Naive thymus-derived CD4-positive, alpha-beta T cell (primary cell): ENCODE data around the gene SLIT3. TPM values are rescaled to one million over a fixed set of nuclear protein-coding genes. Genes with fewer than 3 reads are reported as not detected.

Source experiments
- ATAC-seq: fragments of 150-1000 bp; cut with Tn5 transposase; 2 replicates; pipeline ENCODE4 v1.10.0; 2021; ENCODE audit warnings: mild to moderate bottlenecking, moderate library complexity
- CTCF ChIA-PET: fragments of 350-600 bp; sonication (Branson Sonifier 250); formaldehyde crosslinking; loops from one replicate; lab custom pipeline; 2021; ENCODE audit warnings: antibody characterized with exemption; lab: Charles Lee
- POLR2A ChIA-PET: fragments of 350-600 bp; sonication (Branson Sonifier 250); formaldehyde crosslinking; loops from one replicate; lab custom pipeline; 2021; ENCODE audit warnings: antibody characterized with exemption, inconsistent platforms; lab: Charles Lee
- DNase-seq, 9 donors: peaks; one replicate each; pipeline versions ENCODE4 v3.0.0 to v3.0.0-alpha.2; 2020 to 2022; ENCODE audit warnings: mixed read lengths in 1 of 9
- H3K27ac ChIP-seq: one replicate; pipeline ENCODE4 v1.7.0; 2013; ENCODE audit warnings: mild to moderate bottlenecking, low read depth, low read length, moderate library complexity
- H3K27me3 ChIP-seq, 2 donors: one replicate each; pipeline ENCODE4 v1.7.0; 2013; ENCODE audit warnings: low read length in 2 of 2, mild to moderate bottlenecking in 2 of 2, moderate library complexity in 2 of 2; ENCODE audit not compliant: control insufficient read depth in 2 of 2, insufficient read depth in 2 of 2
- H3K36me3 ChIP-seq, 3 experiments: 1 replicate in 2 of 3; 2 replicates in 1 of 3; pipeline ENCODE4 v1.7.0; 2013; ENCODE audit warnings: low read length in 3 of 3, mild to moderate bottlenecking in 3 of 3, moderate library complexity in 1 of 3; ENCODE audit not compliant: insufficient read depth in 3 of 3, control insufficient read depth in 2 of 3
- H3K4me1 ChIP-seq, 2 donors: one replicate each; pipeline ENCODE4 v1.7.0; 2013; ENCODE audit warnings: low read length in 2 of 2, mild to moderate bottlenecking in 2 of 2, moderate library complexity in 1 of 2; ENCODE audit not compliant: control insufficient read depth in 2 of 2, insufficient read depth in 2 of 2
- H3K4me3 ChIP-seq: 2 replicates; pipeline ENCODE4 v1.7.0; 2013; ENCODE audit warnings: mild to moderate bottlenecking, low read length
- H3K9me3 ChIP-seq, 3 experiments: 1 replicate in 2 of 3; 2 replicates in 1 of 3; pipeline ENCODE4 v1.7.0; 2013; ENCODE audit warnings: low read length in 3 of 3; ENCODE audit not compliant: control insufficient read depth in 2 of 3
- H3K27ac Mint-ChIP-seq, 9 donors: one replicate each; pipeline ENCODE4 v1.8.0; 2020 to 2022; ENCODE audit warnings: mixed read lengths in 9 of 9, mild to moderate bottlenecking in 8 of 9, moderate library complexity in 5 of 9, inconsistent platforms in 2 of 9
- H3K27me3 Mint-ChIP-seq, 5 donors: one replicate each; pipeline ENCODE4 v1.8.0; 2021 to 2022; ENCODE audit warnings: mixed read lengths in 5 of 5, mild to moderate bottlenecking in 1 of 5
- H3K36me3 Mint-ChIP-seq, 5 donors: one replicate each; pipeline ENCODE4 v1.8.0; 2020 to 2022; ENCODE audit warnings: mixed read lengths in 5 of 5, mild to moderate bottlenecking in 3 of 5, inconsistent platforms in 1 of 5
- H3K4me1 Mint-ChIP-seq, 7 donors: one replicate each; pipeline ENCODE4 v1.8.0; 2020 to 2022; ENCODE audit warnings: mixed read lengths in 7 of 7, mild to moderate bottlenecking in 3 of 7, inconsistent platforms in 1 of 7
- H3K4me3 Mint-ChIP-seq, 10 donors: one replicate each; pipeline ENCODE4 v1.8.0; 2020 to 2022; ENCODE audit warnings: mild to moderate bottlenecking in 10 of 10, mixed read lengths in 10 of 10, moderate library complexity in 6 of 10, inconsistent platforms in 2 of 10
- H3K9me3 Mint-ChIP-seq, 11 donors: one replicate each; pipeline ENCODE4 v1.8.0; 2020 to 2022; ENCODE audit warnings: mixed read lengths in 11 of 11, mild to moderate bottlenecking in 4 of 11, inconsistent platforms in 1 of 11, moderate library complexity in 1 of 11
- intact Hi-C, 2 donors: fragments of 100-400 bp; cut with micrococcal nuclease; formaldehyde crosslinking; loops; one replicate each; pipeline ENCODE4 v1.15.1; 2023
- polyA plus RNA-seq, 2 donors: library from polyadenylated mRNA; unstranded; fragments of 300-500 nt; fragmentation: Illumina TruSeq; gene quantifications; one replicate each; pipeline ENCODE4 v1.2.3, GENCODE V29; 2021
- total RNA-seq, 6 experiments: library from RNA in 5 of 6; stranded (reverse) in 5 of 6; gene quantifications; 1 replicate in 5 of 6; 2 replicates in 1 of 6; pipeline ENCODE4 v1.2.3 and lab custom pipeline; 2021 to 2026

SLIT3 gene
- total and polyA plus RNA-seq, 7 experiments from 2014 or later: 0.34 TPM; not detected in 6

DNA sequence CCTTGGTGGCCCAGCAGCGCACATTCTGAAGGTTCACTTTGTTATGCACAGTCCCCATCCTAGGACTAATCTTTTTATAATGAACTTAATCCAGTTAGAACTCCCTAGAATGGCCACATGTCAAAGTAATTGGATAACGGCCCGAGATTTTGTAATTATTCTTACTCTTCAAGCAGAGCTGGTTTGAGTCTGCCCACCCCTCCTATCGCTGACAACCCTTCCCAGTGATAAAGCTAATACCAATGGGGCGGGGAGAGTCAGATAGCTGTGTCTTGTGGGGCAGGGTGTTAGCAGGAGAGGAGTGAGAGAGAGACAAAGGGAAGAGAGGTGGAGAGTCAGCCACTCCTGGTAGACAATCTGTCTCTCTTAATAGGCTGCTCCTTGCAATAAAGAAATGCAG is 356.9 kb downstream of the SLIT3 start:
- POLR2A ChIA-PET: no interaction called here
- H3K4me1 ChIP-seq: no peaks in the 10 kb centered on the region

DNA sequence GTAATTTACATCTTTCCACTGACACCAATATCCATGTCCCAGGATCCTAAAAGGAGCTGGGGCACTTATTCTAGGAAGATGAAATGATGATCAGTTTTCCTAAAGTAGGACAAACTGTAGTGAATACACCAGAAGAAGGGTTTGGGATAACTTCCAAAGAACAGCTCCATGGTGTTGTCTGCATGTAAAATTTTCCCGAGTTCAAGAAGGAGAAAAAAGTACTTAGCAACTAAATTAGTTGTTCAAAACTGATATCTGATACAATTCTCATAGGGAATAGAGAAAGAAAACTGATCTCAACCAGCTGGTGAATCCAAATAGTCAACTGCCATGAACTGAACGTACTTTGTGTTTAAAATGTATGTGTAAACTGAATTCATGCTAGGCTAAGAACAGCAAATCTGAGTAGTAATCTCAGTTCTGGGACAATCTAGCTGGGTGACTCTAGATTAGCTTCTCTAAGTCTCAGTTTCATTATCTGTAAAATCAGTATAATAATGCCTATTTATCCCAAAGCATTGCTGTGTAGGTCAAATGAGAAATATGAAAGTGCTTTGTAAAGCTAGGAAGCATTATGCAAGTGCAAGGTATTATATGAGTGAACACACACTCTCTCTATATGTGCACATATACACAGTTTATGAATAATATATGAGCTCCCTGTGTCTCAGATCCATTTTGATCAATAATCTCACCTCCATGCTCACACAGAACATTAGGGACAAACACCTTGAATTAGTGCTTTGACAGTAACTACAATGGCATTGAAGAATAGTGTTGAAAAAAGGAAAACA is 357.7 kb downstream of the SLIT3 start:
- H3K4me1 ChIP-seq: no peaks in the 10 kb centered on the region
- intact Hi-C loops: no loop called here
- Mint-ChIP-seq H3K4me3 (no peak overlapping the region), H3K36me3 (no peaks in the 10 kb centered on the region), H3K4me1 (peaks cover 0 to 1% (median 0%) of the 10 kb centered on the region in 7 donors), H3K27me3 (peaks cover 0 to 9% (median 0%) of the 10 kb centered on the region in 5 donors), H3K27ac (no peak overlapping the region), H3K9me3 (no peaks in the 10 kb centered on the region)
- ChIA-PET CTCF (interaction anchor here (0.5 kb wide), 1 partner anchor 91 kb away, joined by 3 read pairs; no protein-coding TSS in a partner anchor), POLR2A (no interaction called here)
- no peak for DNase-seq
- no peaks in the 10 kb centered on the region for H3K27me3 ChIP-seq
- H3K9me3 ChIP-seq: no peaks in the 10 kb centered on the region
- H3K36me3 ChIP-seq: no peaks in the 10 kb centered on the region
- H3K27ac ChIP-seq: no peak overlapping the region
- no peak for ATAC-seq
- H3K4me3 ChIP-seq: no peak overlapping the region

More for the DNA sequence above, 356.9 kb downstream of the SLIT3 start:
- intact Hi-C loops: no loop called here
- ATAC-seq (no peak), DNase-seq (no peak)
- Mint-ChIP-seq H3K27ac (no peak overlapping the region), H3K4me1 (peaks cover 0 to 1% (median 0%) of the 10 kb centered on the region in 7 donors), H3K36me3 (no peaks in the 10 kb centered on the region), H3K4me3 (no peak overlapping the region), H3K27me3 (peaks cover 0 to 7% (median 0%) of the 10 kb centered on the region in 5 donors), H3K9me3 (no peaks in the 10 kb centered on the region)
- no peak overlapping the region for H3K27ac ChIP-seq
- CTCF ChIA-PET: no interaction called here
- H3K27me3 ChIP-seq: no peaks in the 10 kb centered on the region
- H3K36me3 ChIP-seq: no peaks in the 10 kb centered on the region
- H3K9me3 ChIP-seq: no peaks in the 10 kb centered on the region
- H3K4me3 ChIP-seq: no peak overlapping the region

DNA sequence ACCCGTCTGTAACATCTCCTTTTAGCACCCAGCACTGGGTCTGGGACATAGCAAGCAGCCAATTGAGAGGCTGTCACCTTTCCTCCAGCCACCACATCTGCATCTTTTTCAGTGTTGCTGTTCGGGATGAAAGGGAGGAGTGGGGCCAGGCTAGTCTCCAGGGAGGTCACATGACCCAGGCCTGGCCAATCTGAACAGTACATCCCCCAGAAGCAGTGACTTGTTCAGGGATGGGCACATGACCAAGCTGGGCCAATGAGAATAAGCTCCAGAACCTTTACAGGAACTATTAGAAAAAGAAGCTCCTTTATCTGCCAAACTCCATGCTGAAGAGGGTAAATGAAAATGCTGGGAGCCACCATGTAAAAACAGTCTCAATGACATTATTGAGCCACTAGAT is 359.0 kb downstream of the SLIT3 start:
- no peak overlapping the region for H3K4me3 Mint-ChIP-seq
- POLR2A ChIA-PET: no interaction called here
- no peak overlapping the region for H3K4me3 ChIP-seq
- no peaks in the 10 kb centered on the region for H3K36me3 Mint-ChIP-seq
- no peaks in the 10 kb centered on the region for H3K4me1 ChIP-seq
- H3K27me3 ChIP-seq: no peaks in the 10 kb centered on the region
- DNase-seq (no peak), ATAC-seq (no peak)
- peaks cover 0 to 1% (median 0%) of the 10 kb centered on the region in 7 donors for H3K4me1 Mint-ChIP-seq
- H3K9me3 ChIP-seq: no peaks in the 10 kb centered on the region
- no peaks in the 10 kb centered on the region for H3K36me3 ChIP-seq
- no peak overlapping the region for H3K27ac Mint-ChIP-seq
- CTCF ChIA-PET: no interaction called here
- intact Hi-C loops: no loop called here
- no peak overlapping the region for H3K27ac ChIP-seq
- H3K27me3 Mint-ChIP-seq: peaks cover 0 to 9% (median 0%) of the 10 kb centered on the region in 5 donors
- H3K9me3 Mint-ChIP-seq: peaks cover 0 to under 1% (median 0%) of the 10 kb centered on the region in 11 donors

DNA sequence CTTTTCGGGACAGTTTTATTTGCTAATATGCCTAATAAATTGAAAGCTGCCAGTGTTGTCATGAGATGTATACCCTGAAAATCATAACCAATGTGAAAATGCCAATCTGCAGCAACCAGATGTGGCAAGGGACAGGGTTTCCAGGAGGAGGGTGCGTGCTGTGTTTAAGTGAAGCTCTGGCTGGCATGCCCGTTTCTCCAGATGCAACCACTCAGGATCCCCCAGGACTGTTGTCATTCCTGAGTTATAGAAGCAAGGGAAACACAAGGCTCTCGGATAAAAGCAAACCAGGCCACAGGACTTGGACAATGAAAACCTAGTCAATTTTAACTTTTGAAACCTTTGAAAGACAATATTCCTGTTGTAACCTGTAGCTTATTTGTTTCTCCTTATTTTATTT is 360.2 kb downstream of the SLIT3 start:
- no peak overlapping the region for H3K4me3 Mint-ChIP-seq
- Histone ChIP-seq H3K4me3 (no peak overlapping the region), H3K27ac (no peak overlapping the region), H3K36me3 (no peaks in the 10 kb centered on the region), H3K4me1 (no peaks in the 10 kb centered on the region), H3K9me3 (no peaks in the 10 kb centered on the region), H3K27me3 (no peaks in the 10 kb centered on the region)
- H3K9me3 Mint-ChIP-seq: peaks cover 0 to 1% (median 0%) of the 10 kb centered on the region in 11 donors
- no peak overlapping the region for H3K27ac Mint-ChIP-seq
- ChIA-PET POLR2A (no interaction called here), CTCF (no interaction called here)
- DNase-seq (no peak), ATAC-seq (no peak)
- H3K36me3 Mint-ChIP-seq: no peaks in the 10 kb centered on the region
- intact Hi-C loops: no loop called here
- peaks cover 0 to 1% (median 0%) of the 10 kb centered on the region in 7 donors for H3K4me1 Mint-ChIP-seq
- peaks cover 0 to 9% (median 0%) of the 10 kb centered on the region in 5 donors for H3K27me3 Mint-ChIP-seq

DNA sequence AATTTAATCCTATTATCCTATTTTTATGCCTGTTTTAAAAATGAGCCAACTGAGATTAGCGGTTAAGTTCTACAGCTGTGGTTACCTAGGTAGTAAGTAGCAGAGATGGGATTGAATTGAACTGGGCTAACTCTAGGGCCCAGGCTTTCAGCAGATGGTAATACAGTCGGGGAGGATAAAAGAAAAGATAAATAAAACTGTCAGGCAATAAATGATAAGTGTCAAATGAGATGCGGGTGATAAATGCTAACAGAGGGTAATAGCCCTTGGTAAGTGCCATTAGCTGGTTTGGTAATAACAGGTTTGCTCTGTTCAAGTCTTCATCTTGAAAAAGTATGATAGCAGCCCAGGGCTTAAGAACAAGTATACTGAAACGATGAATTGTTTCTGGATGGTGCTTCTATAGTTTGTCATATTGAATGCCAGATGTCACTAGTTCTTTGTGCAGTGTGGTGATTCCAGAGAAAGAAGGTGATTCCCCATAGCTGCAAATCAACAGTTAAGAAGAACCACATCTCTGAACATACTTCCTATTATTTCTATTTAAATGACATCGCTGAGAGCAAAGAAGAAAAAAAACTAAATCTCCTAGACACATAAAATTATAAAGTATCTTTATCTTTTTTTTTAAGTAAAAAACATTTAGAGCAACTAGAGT is 360.9 kb downstream of the SLIT3 start:
- Mint-ChIP-seq H3K36me3 (no peaks in the 10 kb centered on the region), H3K4me3 (no peak overlapping the region), H3K27ac (no peak overlapping the region), H3K9me3 (peaks cover 0 to 1% (median 0%) of the 10 kb centered on the region in 11 donors), H3K4me1 (peaks cover 0 to 1% (median 0%) of the 10 kb centered on the region in 7 donors), H3K27me3 (peaks cover 0 to 9% (median 4%) of the 10 kb centered on the region in 5 donors)
- no peak overlapping the region for H3K27ac ChIP-seq
- no peaks in the 10 kb centered on the region for H3K9me3 ChIP-seq
- DNase-seq (no peak), ATAC-seq (no peak)
- POLR2A ChIA-PET: no interaction called here
- no peak overlapping the region for H3K4me3 ChIP-seq
- H3K4me1 ChIP-seq: no peaks in the 10 kb centered on the region
- no peaks in the 10 kb centered on the region for H3K27me3 ChIP-seq
- CTCF ChIA-PET: no interaction called here
- no peaks in the 10 kb centered on the region for H3K36me3 ChIP-seq
- intact Hi-C loops: no loop called here

DNA sequence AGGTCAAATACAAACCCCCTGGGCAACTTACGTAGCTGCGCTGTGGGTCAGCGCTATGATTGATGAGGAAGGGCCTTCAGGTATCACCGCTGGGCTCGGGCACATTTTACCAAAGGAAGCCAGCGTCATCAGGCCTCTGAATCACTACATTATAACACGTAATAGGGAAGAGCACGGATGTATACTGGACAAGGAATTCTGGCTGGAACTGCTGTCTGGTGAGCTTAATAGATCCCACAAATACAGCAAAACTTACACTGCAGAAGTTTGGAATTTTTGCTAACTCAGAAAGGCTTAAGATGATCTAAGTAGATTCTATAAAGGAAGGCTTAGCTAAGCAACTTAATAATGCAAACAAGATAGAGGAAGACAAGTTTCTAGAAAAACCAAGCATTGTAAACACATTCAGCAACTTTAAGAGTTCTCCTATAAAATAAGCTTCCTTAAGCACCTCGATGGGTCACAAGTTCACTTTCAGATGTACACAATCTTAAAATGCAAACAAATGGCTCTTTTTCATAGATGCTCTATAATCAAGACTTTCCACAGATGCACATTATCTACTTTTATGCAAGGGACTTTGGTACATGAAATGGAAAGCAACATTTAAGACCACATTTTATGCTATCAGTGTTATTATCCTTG is 361.7 kb downstream of the SLIT3 start:
- H3K36me3 Mint-ChIP-seq: no peaks in the 10 kb centered on the region
- H3K27ac Mint-ChIP-seq: no peak overlapping the region
- no peak overlapping the region for H3K4me3 ChIP-seq
- H3K4me1 Mint-ChIP-seq: peaks cover 0 to 1% (median 0%) of the 10 kb centered on the region in 7 donors
- peaks cover 0 to 1% (median 0%) of the 10 kb centered on the region in 11 donors for H3K9me3 Mint-ChIP-seq
- H3K4me1 ChIP-seq: no peaks in the 10 kb centered on the region
- intact Hi-C loops: no loop called here
- ChIA-PET CTCF (no interaction called here), POLR2A (no interaction called here)
- H3K27ac ChIP-seq: no peak overlapping the region
- no peaks in the 10 kb centered on the region for H3K27me3 ChIP-seq
- no peaks in the 10 kb centered on the region for H3K9me3 ChIP-seq
- no peaks in the 10 kb centered on the region for H3K36me3 ChIP-seq
- peaks cover 0 to 9% (median 4%) of the 10 kb centered on the region in 5 donors for H3K27me3 Mint-ChIP-seq
- no peak overlapping the region for H3K4me3 Mint-ChIP-seq
- DNase-seq (no peak), ATAC-seq (no peak)
